Kidney epithelial cell (primary cell): ENCODE data around the gene PAXX. TPM values are rescaled to one million over a fixed set of nuclear protein-coding genes. Genes with fewer than 3 reads are reported as not detected.

Experiments
- DNase-seq: peaks from one replicate; pipeline ENCODE4 v3.0.0-alpha.2; 2010; ENCODE audit warnings: low read depth
- H3K27me3 ChIP-seq: 2 replicates; pipeline ENCODE4 v1.6.0; 2011; ENCODE audit warnings: low read length; ENCODE audit not compliant: control insufficient read depth, insufficient read depth
- H3K36me3 ChIP-seq: 2 replicates; pipeline ENCODE4 v1.5.1; 2011; ENCODE audit warnings: low read length; ENCODE audit not compliant: control insufficient read depth, insufficient read depth
- H3K4me3 ChIP-seq: 2 replicates; pipeline ENCODE4 v1.5.1; 2011; ENCODE audit warnings: low read depth, mild to moderate bottlenecking, control low read depth, low read length
- total RNA-seq: library from RNA; depleted of rRNA; stranded (reverse); fragments of >200 nt; gene quantifications from 2 replicates; pipeline ENCODE4 v1.2.3, GENCODE V29; 2015
- TF ChIP-seq, protein P1 (sequence below): IDR thresholded peaks from 2 replicates; pipeline ENCODE4 v1.5.1; 2011; ENCODE audit warnings: mild to moderate bottlenecking, moderate library complexity, low read length, control low read depth, inconsistent platforms; ENCODE audit not compliant: insufficient read depth, poor library complexity, severe bottlenecking

Gene PAXX
- total RNA-seq, 1 donor from 2014 or later: 46.8 TPM

DNA sequence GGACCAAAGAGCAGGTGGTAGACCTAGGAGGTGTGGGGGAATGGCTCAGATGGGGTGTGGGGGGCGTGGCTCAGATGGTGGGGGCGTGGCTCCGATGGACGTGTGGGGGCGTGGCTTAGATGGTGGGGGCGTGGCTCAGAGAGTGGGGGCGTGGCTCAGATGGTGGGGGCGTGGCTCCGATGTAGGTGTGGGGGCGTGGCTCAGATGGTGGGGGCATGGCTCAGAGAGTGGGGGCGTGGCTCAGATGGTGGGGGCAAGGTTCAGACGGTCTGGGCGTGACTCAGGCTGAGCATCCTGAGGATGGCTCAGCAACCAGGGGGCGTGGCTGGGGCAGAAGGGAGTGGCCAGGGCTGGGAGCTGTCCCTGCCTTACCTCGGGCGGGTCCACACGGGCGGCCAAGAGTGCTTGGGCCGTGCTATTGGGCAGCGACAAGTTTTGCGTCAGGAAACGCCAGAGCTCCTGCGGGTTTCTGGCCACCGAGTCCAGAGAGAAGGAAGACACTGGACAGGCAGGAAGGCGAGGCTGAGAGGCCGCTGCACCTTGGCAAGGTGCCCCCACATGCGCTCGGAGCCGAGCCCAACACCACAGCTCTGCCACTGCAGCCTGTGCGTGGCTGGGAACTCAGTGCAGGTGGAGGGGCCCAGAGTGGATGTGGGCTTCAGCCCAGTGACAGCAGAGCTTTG, 29.9 kb downstream of the PAXX start:
- H3K36me3 ChIP-seq: peaks cover 2% of the 10 kb centered on the region
- TF ChIP-seq, protein P1, sequence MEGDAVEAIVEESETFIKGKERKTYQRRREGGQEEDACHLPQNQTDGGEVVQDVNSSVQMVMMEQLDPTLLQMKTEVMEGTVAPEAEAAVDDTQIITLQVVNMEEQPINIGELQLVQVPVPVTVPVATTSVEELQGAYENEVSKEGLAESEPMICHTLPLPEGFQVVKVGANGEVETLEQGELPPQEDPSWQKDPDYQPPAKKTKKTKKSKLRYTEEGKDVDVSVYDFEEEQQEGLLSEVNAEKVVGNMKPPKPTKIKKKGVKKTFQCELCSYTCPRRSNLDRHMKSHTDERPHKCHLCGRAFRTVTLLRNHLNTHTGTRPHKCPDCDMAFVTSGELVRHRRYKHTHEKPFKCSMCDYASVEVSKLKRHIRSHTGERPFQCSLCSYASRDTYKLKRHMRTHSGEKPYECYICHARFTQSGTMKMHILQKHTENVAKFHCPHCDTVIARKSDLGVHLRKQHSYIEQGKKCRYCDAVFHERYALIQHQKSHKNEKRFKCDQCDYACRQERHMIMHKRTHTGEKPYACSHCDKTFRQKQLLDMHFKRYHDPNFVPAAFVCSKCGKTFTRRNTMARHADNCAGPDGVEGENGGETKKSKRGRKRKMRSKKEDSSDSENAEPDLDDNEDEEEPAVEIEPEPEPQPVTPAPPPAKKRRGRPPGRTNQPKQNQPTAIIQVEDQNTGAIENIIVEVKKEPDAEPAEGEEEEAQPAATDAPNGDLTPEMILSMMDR: no peak
- H3K27me3 ChIP-seq: peaks cover 2% of the 10 kb centered on the region
- no peak for DNase-seq
- no peak overlapping the region for H3K4me3 ChIP-seq

- Histone ChIP-seq H3K4me3 (no peak overlapping the region), H3K27me3 (peaks cover 2% of the 10 kb centered on the region), H3K36me3 (peaks cover 2% of the 10 kb centered on the region)
- TF ChIP-seq, protein P1: no peak
- DNase-seq: no peak
These were observed 30.4 kb downstream of the PAXX start for GRCh38 chr9:137022662-137023008.

DNA sequence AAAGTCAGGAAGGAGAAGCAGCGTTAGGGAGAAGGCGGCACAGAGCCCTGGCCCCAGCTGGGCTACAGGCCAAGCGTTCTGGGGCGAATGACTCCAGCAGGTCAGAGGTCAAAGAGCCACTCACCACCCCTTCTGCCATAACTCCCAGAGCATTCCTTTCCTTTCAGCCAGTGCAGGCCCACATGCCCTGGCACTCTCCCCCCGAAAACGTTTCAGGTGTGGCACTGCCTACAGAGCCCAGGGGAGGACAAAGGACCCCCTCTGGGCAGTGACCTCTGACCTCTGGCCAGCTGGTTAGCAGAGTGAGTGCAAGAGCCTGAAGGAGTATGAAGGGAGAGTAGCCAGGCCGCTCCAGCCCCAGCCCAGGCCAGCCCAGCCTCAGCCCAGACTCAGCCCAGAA, 30.9 kb downstream of the PAXX start:
- H3K36me3 ChIP-seq: peaks cover 2% of the 10 kb centered on the region
- TF ChIP-seq, protein P1: no peak
- H3K4me3 ChIP-seq: no peak overlapping the region
- no peak for DNase-seq
- peaks cover 2% of the 10 kb centered on the region for H3K27me3 ChIP-seq

- Histone ChIP-seq H3K36me3 (peaks cover 2% of the 10 kb centered on the region), H3K4me3 (no peak overlapping the region), H3K27me3 (peaks cover 2% of the 10 kb centered on the region)
- TF ChIP-seq, protein P1: no peak
- no peak for DNase-seq
These were observed 31.4 kb downstream of the PAXX start for GRCh38 chr9:137023583-137023991.

DNA sequence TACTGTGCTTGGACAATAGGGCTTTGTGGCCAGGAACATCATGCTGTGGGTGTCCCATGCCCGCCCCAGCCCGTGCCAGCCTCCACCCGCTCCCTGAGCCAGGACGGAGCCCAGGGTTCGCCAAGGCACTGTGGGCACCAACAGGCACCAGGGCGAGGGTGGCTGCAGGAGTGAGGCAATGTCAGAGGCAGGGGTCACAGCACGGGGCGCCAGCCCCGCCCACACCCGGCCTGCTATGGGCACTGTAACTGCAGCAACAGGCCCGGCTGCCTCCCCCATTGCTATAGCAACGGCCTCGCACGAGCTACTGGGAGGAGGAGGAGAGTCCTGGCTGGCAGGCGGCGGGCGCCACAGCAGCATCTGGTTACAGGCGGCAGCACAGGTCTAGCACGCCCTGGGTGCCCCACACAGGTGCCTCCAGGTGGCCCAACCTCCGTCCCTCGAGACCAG, 33.3 kb downstream of the PAXX start:
- DNase-seq: no peak
- no peak overlapping the region for H3K4me3 ChIP-seq
- peaks cover 2% of the 10 kb centered on the region for H3K27me3 ChIP-seq
- H3K36me3 ChIP-seq: peaks cover 2% of the 10 kb centered on the region
- TF ChIP-seq, protein P1: peak; percentile 10

DNA sequence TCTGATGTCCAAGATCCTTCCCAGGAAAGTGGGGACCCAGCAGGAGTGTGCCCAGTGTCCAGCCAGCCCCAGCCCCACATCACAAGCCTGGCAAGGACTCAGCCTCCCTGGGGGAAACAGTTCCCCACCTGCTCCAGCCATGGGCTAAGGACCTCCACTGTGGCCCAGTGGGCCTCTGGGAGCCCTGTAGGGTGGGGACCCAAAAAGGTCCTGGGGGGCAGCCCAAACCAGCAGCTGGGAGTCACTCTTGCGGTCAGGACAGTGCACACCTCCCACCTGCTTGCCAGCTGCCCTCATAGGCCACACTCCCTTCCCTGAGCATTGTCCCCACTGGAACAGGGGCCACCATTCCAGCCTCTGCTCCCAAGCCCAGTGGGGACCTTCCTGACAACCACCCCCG, 34.2 kb downstream of the PAXX start:
- Histone ChIP-seq H3K36me3 (peaks cover 2% of the 10 kb centered on the region), H3K4me3 (no peak overlapping the region), H3K27me3 (peaks cover 2% of the 10 kb centered on the region)
- no peak for DNase-seq
- TF ChIP-seq, protein P1: no peak
